ENCODE measurements around the gene PLA2G4C.

- TF ChIP-seq RAD21 (IDR thresholded peaks at IDR 0.05; ENCODE audit: low read depth) (no peak), REST (IDR thresholded peaks at IDR 0.05; ENCODE audit: low read depth) (no peak), ZBTB7A (IDR thresholded peaks at IDR 0.05; ENCODE audit: low read depth) (no peak), EP300 (IDR thresholded peaks at IDR 0.05; ENCODE audit: borderline replicate concordance) (no peak), YY1 (IDR thresholded peaks at IDR 0.05; ENCODE audit: low read depth) (no peak)
- TF ChIP-seq, protein P1, sequence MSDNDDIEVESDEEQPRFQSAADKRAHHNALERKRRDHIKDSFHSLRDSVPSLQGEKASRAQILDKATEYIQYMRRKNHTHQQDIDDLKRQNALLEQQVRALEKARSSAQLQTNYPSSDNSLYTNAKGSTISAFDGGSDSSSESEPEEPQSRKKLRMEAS (IDR thresholded peaks at IDR 0.05) = no peak
Measured at GRCh38 chr19:48081106-48081505, 29.5 kb downstream of the PLA2G4C start.
